Measurements from ENCODE around the gene GPR63.
A peak's percentile ranks its signal among the peaks of the same experiment; 100 is the strongest.

The GPR63 gene

DNA sequence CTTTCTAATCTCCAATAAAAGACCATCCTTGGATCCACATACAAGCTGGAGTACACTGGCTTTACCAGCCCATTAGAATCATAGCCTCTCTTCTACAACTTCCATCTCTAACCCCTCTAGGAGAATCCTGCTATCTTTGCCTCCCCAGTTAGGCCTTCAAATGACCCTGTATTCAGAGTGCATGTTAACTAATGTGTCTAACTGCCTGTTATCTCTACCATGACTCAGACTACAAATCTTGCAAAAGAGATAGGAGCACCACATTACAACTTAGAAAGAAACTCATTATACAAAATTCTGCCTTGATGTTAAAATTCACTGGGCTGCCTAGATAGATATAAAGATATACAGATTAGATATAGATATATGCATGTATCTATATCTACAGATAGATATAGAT is 28.2 kb downstream of the GPR63 start:
- Histone ChIP-seq H4K8ac (ENCODE audit: low read depth, low read length) (no peak overlapping the region), H3K4me3 (ENCODE audit: low read length in 2 of 2) (no peak overlapping the region), H3K4ac (ENCODE audit: low read length) (no peak overlapping the region), H3K27ac (replicated peaks; ENCODE audit: low read length) (no peak overlapping the region), H3K14ac (ENCODE audit: low read length) (no peak overlapping the region), H3K27me3 (ENCODE audit: control insufficient read depth in 3 of 3, insufficient read depth in 3 of 3, low read depth in 1 of 3, low read length in 3 of 3) (no peaks in the 10 kb centered on the region), H3K36me3 (replicated peaks in 1 of 2; ENCODE audit: control insufficient read depth in 2 of 2, insufficient read depth in 2 of 2, low read length in 2 of 2) (no peaks in the 10 kb centered on the region), H2AK5ac (ENCODE audit: low read depth, low read length) (no peak overlapping the region), H3K18ac (ENCODE audit: low read length) (no peak overlapping the region), H3K4me2 (ENCODE audit: insufficient read depth, low read length, poor library complexity, severe bottlenecking) (no peak overlapping the region), H2BK5ac (ENCODE audit: low read length) (no peak overlapping the region), H4K91ac (ENCODE audit: low read depth, low read length, poor library complexity) (no peak overlapping the region), H2BK120ac (ENCODE audit: low read depth, low read length) (no peak overlapping the region), H3K9ac (ENCODE audit: low read depth, low read length, poor library complexity) (no peak overlapping the region), H3K23ac (ENCODE audit: low read depth, low read length, poor library complexity) (no peak overlapping the region), H2BK15ac (ENCODE audit: low read length) (no peak overlapping the region), H3K9me3 (replicated peaks in 1 of 2; ENCODE audit: control insufficient read depth in 2 of 2, insufficient read depth in 1 of 2, low read depth in 1 of 2, low read length in 2 of 2) (no peaks in the 10 kb centered on the region), H2BK12ac (ENCODE audit: low read length) (no peak overlapping the region), H2AFZ (ENCODE audit: low read length) (no peak overlapping the region), H3K79me1 (ENCODE audit: low read depth, low read length) (peaks cover 2% of the 10 kb centered on the region), H3K4me1 (ENCODE audit: control insufficient read depth in 2 of 2, insufficient read depth in 1 of 2, low read depth in 1 of 2, low read length in 2 of 2) (peaks cover 2 to 5% of the 10 kb centered on the region in 2 donors)
- DNase-seq (ENCODE audit: low spot score): no peak

DNA sequence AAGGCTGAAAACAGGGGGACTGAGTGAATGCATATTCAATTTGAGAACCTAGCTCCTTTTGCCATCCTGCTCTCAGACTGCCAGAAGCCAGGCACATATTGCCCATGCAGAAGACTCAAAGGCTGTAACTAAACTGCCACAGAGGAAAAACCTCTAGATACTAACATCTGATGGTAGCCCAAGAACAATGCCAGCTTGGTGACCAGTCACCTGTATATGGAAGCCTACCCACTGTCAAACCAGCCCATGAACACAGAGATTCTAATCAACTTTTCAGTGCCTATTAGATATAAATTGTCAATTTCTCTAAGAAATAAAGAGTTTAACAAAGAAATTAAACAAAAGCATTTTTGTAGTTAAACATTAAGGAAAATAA is 34.2 kb downstream of the GPR63 start:
- peaks cover 2 to 3% of the 10 kb centered on the region in 2 donors for H3K36me3 ChIP-seq (replicated peaks in 1 of 2; ENCODE audit: control insufficient read depth in 2 of 2, insufficient read depth in 2 of 2, low read length in 2 of 2)
- H2AFZ ChIP-seq (ENCODE audit: low read length): no peak overlapping the region
- H3K4me1 ChIP-seq (ENCODE audit: control insufficient read depth in 2 of 2, insufficient read depth in 1 of 2, low read depth in 1 of 2, low read length in 2 of 2): no peaks in the 10 kb centered on the region
- H3K9me3 ChIP-seq (replicated peaks in 1 of 2; ENCODE audit: control insufficient read depth in 2 of 2, insufficient read depth in 1 of 2, low read depth in 1 of 2, low read length in 2 of 2): no peaks in the 10 kb centered on the region
- H3K4me2 ChIP-seq (ENCODE audit: insufficient read depth, low read length, poor library complexity, severe bottlenecking): no peak overlapping the region
- H4K8ac ChIP-seq (ENCODE audit: low read depth, low read length): no peak overlapping the region
- H2BK120ac ChIP-seq (ENCODE audit: low read depth, low read length): no peak overlapping the region
- no peak overlapping the region for H2BK15ac ChIP-seq (ENCODE audit: low read length)
- H3K27ac ChIP-seq (replicated peaks; ENCODE audit: low read length): no peak overlapping the region
- H3K27me3 ChIP-seq (ENCODE audit: control insufficient read depth in 3 of 3, insufficient read depth in 3 of 3, low read depth in 1 of 3, low read length in 3 of 3): no peaks in the 10 kb centered on the region
- no peak overlapping the region for H2AK5ac ChIP-seq (ENCODE audit: low read depth, low read length)
- no peak overlapping the region for H2BK5ac ChIP-seq (ENCODE audit: low read length)
- H3K23ac ChIP-seq (ENCODE audit: low read depth, low read length, poor library complexity): no peak overlapping the region
- no peak for DNase-seq (ENCODE audit: low spot score)
- H4K91ac ChIP-seq (ENCODE audit: low read depth, low read length, poor library complexity): no peak overlapping the region
- H3K9ac ChIP-seq (ENCODE audit: low read depth, low read length, poor library complexity): no peak overlapping the region
- no peak overlapping the region for H2BK12ac ChIP-seq (ENCODE audit: low read length)
- no peak overlapping the region for H3K4me3 ChIP-seq (ENCODE audit: low read length in 2 of 2)
- peaks cover 5% of the 10 kb centered on the region for H3K79me1 ChIP-seq (ENCODE audit: low read depth, low read length)
- no peak overlapping the region for H3K18ac ChIP-seq (ENCODE audit: low read length)
- no peak overlapping the region for H3K4ac ChIP-seq (ENCODE audit: low read length)
- no peak overlapping the region for H3K14ac ChIP-seq (ENCODE audit: low read length)

DNA sequence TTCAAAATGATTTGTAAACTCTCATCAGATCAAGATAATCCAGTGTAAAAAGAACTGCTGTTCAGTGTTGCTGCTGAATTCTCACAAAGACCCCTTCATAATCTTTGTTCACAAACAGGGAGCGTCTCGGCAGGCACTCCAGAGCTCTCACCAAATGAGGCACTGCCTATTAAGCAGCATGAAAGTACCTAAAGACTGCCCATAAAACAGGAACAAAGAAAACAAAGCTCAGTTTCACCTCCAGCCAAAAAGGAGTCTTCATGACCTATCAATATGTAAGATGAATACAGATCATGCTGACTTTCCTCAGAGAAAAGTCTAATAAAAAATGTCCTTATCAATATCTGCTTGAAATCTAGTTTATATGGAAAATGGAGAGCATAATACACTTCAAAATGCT is 41.8 kb downstream of the GPR63 start:
- no peak overlapping the region for H2BK15ac ChIP-seq (ENCODE audit: low read length)
- no peak overlapping the region for H2AK5ac ChIP-seq (ENCODE audit: low read depth, low read length)
- no peak overlapping the region for H3K14ac ChIP-seq (ENCODE audit: low read length)
- no peaks in the 10 kb centered on the region for H3K9me3 ChIP-seq (replicated peaks in 1 of 2; ENCODE audit: control insufficient read depth in 2 of 2, insufficient read depth in 1 of 2, low read depth in 1 of 2, low read length in 2 of 2)
- no peak overlapping the region for H2BK120ac ChIP-seq (ENCODE audit: low read depth, low read length)
- no peak overlapping the region for H2AFZ ChIP-seq (ENCODE audit: low read length)
- H2BK5ac ChIP-seq (ENCODE audit: low read length): no peak overlapping the region
- H3K4me2 ChIP-seq (ENCODE audit: insufficient read depth, low read length, poor library complexity, severe bottlenecking): no peak overlapping the region
- H3K23ac ChIP-seq (ENCODE audit: low read depth, low read length, poor library complexity): no peak overlapping the region
- peaks cover 0 to 3% of the 10 kb centered on the region in 2 donors for H3K36me3 ChIP-seq (replicated peaks in 1 of 2; ENCODE audit: control insufficient read depth in 2 of 2, insufficient read depth in 2 of 2, low read length in 2 of 2)
- no peak overlapping the region for H3K9ac ChIP-seq (ENCODE audit: low read depth, low read length, poor library complexity)
- no peak overlapping the region for H4K8ac ChIP-seq (ENCODE audit: low read depth, low read length)
- no peak overlapping the region for H3K18ac ChIP-seq (ENCODE audit: low read length)
- no peaks in the 10 kb centered on the region for H3K27me3 ChIP-seq (ENCODE audit: control insufficient read depth in 3 of 3, insufficient read depth in 3 of 3, low read depth in 1 of 3, low read length in 3 of 3)
- H3K4me1 ChIP-seq (ENCODE audit: control insufficient read depth in 2 of 2, insufficient read depth in 1 of 2, low read depth in 1 of 2, low read length in 2 of 2): peaks cover 0 to 2% of the 10 kb centered on the region in 2 donors
- H3K4ac ChIP-seq (ENCODE audit: low read length): no peak overlapping the region
- no peak overlapping the region for H2BK12ac ChIP-seq (ENCODE audit: low read length)
- no peak overlapping the region for H3K4me3 ChIP-seq (ENCODE audit: low read length in 2 of 2)
- H3K79me1 ChIP-seq (ENCODE audit: low read depth, low read length): no peaks in the 10 kb centered on the region
- DNase-seq (ENCODE audit: low spot score): peak; percentile 14
- H4K91ac ChIP-seq (ENCODE audit: low read depth, low read length, poor library complexity): no peak overlapping the region
- no peak overlapping the region for H3K27ac ChIP-seq (replicated peaks; ENCODE audit: low read length)
- WGBS, 2 donors (ENCODE audit: extremely low coverage in 2 of 2, insufficient read length in 2 of 2, insufficient replicate concordance in 1 of 2): no CpG with 5 or more reads among the region's 2 CpGs

DNA sequence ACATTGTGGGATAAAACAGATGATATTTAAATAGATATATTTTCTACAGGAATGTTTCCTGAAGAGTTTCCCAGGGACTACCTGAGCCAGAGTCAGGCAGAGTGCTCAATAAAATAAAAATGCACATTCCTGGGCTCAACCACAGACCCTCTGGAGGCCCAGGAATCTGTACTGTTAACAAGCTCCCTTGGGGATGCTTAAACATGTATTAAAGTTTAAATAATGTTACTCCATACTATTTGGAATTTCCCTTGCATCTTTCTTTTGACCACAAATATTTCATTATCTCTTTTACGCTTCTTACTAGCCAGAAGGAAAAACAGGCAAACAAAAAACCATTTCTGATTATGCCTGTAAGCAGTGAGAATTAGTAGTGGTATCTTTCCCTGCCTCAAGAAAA is 42.3 kb downstream of the GPR63 start:
- Histone ChIP-seq H2BK15ac (ENCODE audit: low read length) (no peak overlapping the region), H3K4me2 (ENCODE audit: insufficient read depth, low read length, poor library complexity, severe bottlenecking) (no peak overlapping the region), H3K9me3 (replicated peaks in 1 of 2; ENCODE audit: control insufficient read depth in 2 of 2, insufficient read depth in 1 of 2, low read depth in 1 of 2, low read length in 2 of 2) (no peaks in the 10 kb centered on the region), H3K23ac (ENCODE audit: low read depth, low read length, poor library complexity) (no peak overlapping the region), H2AFZ (ENCODE audit: low read length) (no peak overlapping the region), H3K14ac (ENCODE audit: low read length) (no peak overlapping the region), H3K79me1 (ENCODE audit: low read depth, low read length) (no peaks in the 10 kb centered on the region), H3K4ac (ENCODE audit: low read length) (no peak overlapping the region), H2BK120ac (ENCODE audit: low read depth, low read length) (no peak overlapping the region), H3K4me3 (ENCODE audit: low read length in 2 of 2) (no peak overlapping the region), H2BK12ac (ENCODE audit: low read length) (no peak overlapping the region), H3K27me3 (ENCODE audit: control insufficient read depth in 3 of 3, insufficient read depth in 3 of 3, low read depth in 1 of 3, low read length in 3 of 3) (no peaks in the 10 kb centered on the region), H4K8ac (ENCODE audit: low read depth, low read length) (no peak overlapping the region), H3K36me3 (replicated peaks in 1 of 2; ENCODE audit: control insufficient read depth in 2 of 2, insufficient read depth in 2 of 2, low read length in 2 of 2) (peaks cover 0 to 3% of the 10 kb centered on the region in 2 donors), H2BK5ac (ENCODE audit: low read length) (no peak overlapping the region), H3K4me1 (ENCODE audit: control insufficient read depth in 2 of 2, insufficient read depth in 1 of 2, low read depth in 1 of 2, low read length in 2 of 2) (peaks cover 0 to 2% of the 10 kb centered on the region in 2 donors), H3K18ac (ENCODE audit: low read length) (no peak overlapping the region), H4K91ac (ENCODE audit: low read depth, low read length, poor library complexity) (no peak overlapping the region), H2AK5ac (ENCODE audit: low read depth, low read length) (no peak overlapping the region), H3K27ac (replicated peaks; ENCODE audit: low read length) (peak overlapping the region; percentile 28), H3K9ac (ENCODE audit: low read depth, low read length, poor library complexity) (no peak overlapping the region)
- no peak for DNase-seq (ENCODE audit: low spot score)
- no CpG with 5 or more reads among the region's 1 CpG for WGBS, 2 donors (ENCODE audit: extremely low coverage in 2 of 2, insufficient read length in 2 of 2, insufficient replicate concordance in 1 of 2)
